Neural cell (in vitro differentiated cells): Measurements from ENCODE around the gene AP3B2. TPM values are rescaled to one million over a fixed set of nuclear protein-coding genes. Genes with fewer than 3 reads are reported as not detected.

Experiments
- H2AFZ ChIP-seq: fragments of 200-600, 300-800 bp; sonication (generic), shearing (Covaris generic); 2 replicates; pipeline ENCODE4 v1.6.0; 2014; ENCODE audit warnings: low read depth, mild to moderate bottlenecking, antibody characterized with exemption, low read length, moderate library complexity
- H3F3A ChIP-seq: fragments of 200-600 bp; shearing (Covaris generic); 2 replicates; pipeline ENCODE4 v1.6.1; 2016; ENCODE audit warnings: mild to moderate bottlenecking, moderate library complexity, mixed read lengths, antibody characterized with exemption, low read length; ENCODE audit not compliant: insufficient read depth, poor library complexity, severe bottlenecking
- H3K27ac ChIP-seq: fragments of 200-600, 300-800 bp; sonication (generic), shearing (Covaris generic); 2 replicates; pipeline ENCODE4 v1.5.1; 2014; ENCODE audit warnings: mild to moderate bottlenecking, low read length, moderate library complexity
- H3K27me3 ChIP-seq: fragments of 300-800, 200-600 bp; sonication (generic), shearing (Covaris generic); 2 replicates; pipeline ENCODE4 v1.6.0; 2014; ENCODE audit warnings: mild to moderate bottlenecking, low read depth, low read length, moderate library complexity; ENCODE audit not compliant: insufficient read depth
- H3K36me3 ChIP-seq: fragments of 300-800, 200-600 bp; sonication (generic), shearing (Covaris generic); 2 replicates; pipeline ENCODE4 v1.5.1; 2014; ENCODE audit warnings: mild to moderate bottlenecking, antibody characterized with exemption, low read length, moderate library complexity; ENCODE audit not compliant: insufficient read depth
- H3K4me2 ChIP-seq: fragments of 300-800, 200-600 bp; sonication (generic), shearing (Covaris generic); 2 replicates; pipeline ENCODE4 v1.6.0; 2014; ENCODE audit warnings: mild to moderate bottlenecking, low read length
- H3K4me3 ChIP-seq: fragments of 300-800, 200-600 bp; sonication (generic), shearing (Covaris generic); 2 replicates; pipeline ENCODE4 v1.5.1; 2014; ENCODE audit warnings: mild to moderate bottlenecking, low read length, moderate library complexity
- H3K79me2 ChIP-seq: fragments of 200-600 bp; shearing (Covaris generic); replicated peaks from 2 replicates; pipeline ENCODE4 v1.6.0; 2014; ENCODE audit warnings: mild to moderate bottlenecking, low read length, moderate library complexity; ENCODE audit not compliant: insufficient read depth
- H3K9ac ChIP-seq: fragments of 300-800, 200-600 bp; sonication (generic), shearing (Covaris generic); 2 replicates; pipeline ENCODE4 v1.6.1; 2016; ENCODE audit warnings: mild to moderate bottlenecking, low read length, mixed read lengths
- H3K9me2 ChIP-seq: fragments of 200-600 bp; shearing (Covaris generic); 2 replicates; pipeline ENCODE4 v1.6.1; 2016; ENCODE audit warnings: mild to moderate bottlenecking, low read length, mixed read lengths; ENCODE audit not compliant: insufficient read depth
- H3K9me3 ChIP-seq: fragments of 200-600, 300-800 bp; sonication (generic), shearing (Covaris generic); 2 replicates; pipeline ENCODE4 v1.6.1; 2016; ENCODE audit warnings: mild to moderate bottlenecking, mixed run types, low read length, moderate library complexity, mixed read lengths
- H4K20me1 ChIP-seq: fragments of 200-600 bp; shearing (Covaris generic); 2 replicates; pipeline ENCODE4 v1.6.1; 2016; ENCODE audit warnings: mild to moderate bottlenecking, mixed run types; ENCODE audit not compliant: insufficient read depth
- EP300 ChIP-seq: fragments of 450-650 bp; conservative IDR thresholded peaks from 2 replicates; pipeline ENCODE4 v1.6.1; 2014; ENCODE audit warnings: antibody characterized with exemption, mild to moderate bottlenecking, moderate library complexity; ENCODE audit not compliant: poor library complexity, severe bottlenecking
- EZH2 ChIP-seq: fragments of 200-600, 300-800 bp; shearing (Covaris generic), sonication (generic); IDR thresholded peaks from 2 replicates; pipeline ENCODE4 v1.6.1; 2014; ENCODE audit warnings: antibody characterized with exemption, low read length, borderline replicate concordance, mild to moderate bottlenecking; ENCODE audit not compliant: insufficient read depth, poor library complexity, severe bottlenecking
- MXI1 ChIP-seq: fragments of 450-650 bp; conservative IDR thresholded peaks from 2 replicates; pipeline ENCODE4 v1.6.1; 2014; ENCODE audit warnings: antibody characterized with exemption, mild to moderate bottlenecking; ENCODE audit not compliant: poor library complexity, severe bottlenecking
- POLR2AphosphoS5 ChIP-seq: IDR thresholded peaks from 2 replicates; pipeline ENCODE4 v1.6.1; 2012
- RAD21 ChIP-seq: fragments of 450-650 bp; conservative IDR thresholded peaks from 2 replicates; pipeline ENCODE4 v1.6.1; 2014; ENCODE audit warnings: antibody characterized with exemption, mild to moderate bottlenecking, moderate library complexity
- SMC3 ChIP-seq: fragments of 450-650 bp; conservative IDR thresholded peaks from 2 replicates; pipeline ENCODE4 v1.6.1; 2014; ENCODE audit warnings: antibody characterized with exemption, mild to moderate bottlenecking, moderate library complexity; ENCODE audit not compliant: poor library complexity
- TAF1 ChIP-seq: IDR thresholded peaks from 2 replicates; pipeline ENCODE4 v1.6.1; 2012; ENCODE audit warnings: low read depth
- polyA plus RNA-seq: library from polyadenylated mRNA; depleted of rRNA; stranded (reverse); fragments of >200 nt; gene quantifications from 2 replicates; pipeline ENCODE4 v1.2.3, GENCODE V29; 2014
- TF ChIP-seq, protein P1 (sequence below): IDR thresholded peaks from 2 replicates; pipeline ENCODE4 v1.6.1; 2012; ENCODE audit warnings: borderline replicate concordance
- TF ChIP-seq, protein P2 (sequence below): fragments of 450-650 bp; IDR thresholded peaks from 2 replicates; pipeline ENCODE4 v1.5.1; 2014; ENCODE audit warnings: antibody characterized with exemption, mild to moderate bottlenecking, moderate library complexity; ENCODE audit not compliant: poor library complexity, severe bottlenecking

The AP3B2 gene
- polyA plus RNA-seq, 1 donor from 2014 or later: 81.9 TPM

GRCh38 chr15:82739086-82739485 lies 29.4 kb upstream of the AP3B2 start:
- H3K4me2 ChIP-seq: no peak overlapping the region
- no peaks in the 10 kb centered on the region for H3K9me3 ChIP-seq
- no peaks in the 10 kb centered on the region for H3F3A ChIP-seq
- no peak overlapping the region for H3K4me3 ChIP-seq
- TF ChIP-seq SMC3: no peak
- TF ChIP-seq, protein P1, sequence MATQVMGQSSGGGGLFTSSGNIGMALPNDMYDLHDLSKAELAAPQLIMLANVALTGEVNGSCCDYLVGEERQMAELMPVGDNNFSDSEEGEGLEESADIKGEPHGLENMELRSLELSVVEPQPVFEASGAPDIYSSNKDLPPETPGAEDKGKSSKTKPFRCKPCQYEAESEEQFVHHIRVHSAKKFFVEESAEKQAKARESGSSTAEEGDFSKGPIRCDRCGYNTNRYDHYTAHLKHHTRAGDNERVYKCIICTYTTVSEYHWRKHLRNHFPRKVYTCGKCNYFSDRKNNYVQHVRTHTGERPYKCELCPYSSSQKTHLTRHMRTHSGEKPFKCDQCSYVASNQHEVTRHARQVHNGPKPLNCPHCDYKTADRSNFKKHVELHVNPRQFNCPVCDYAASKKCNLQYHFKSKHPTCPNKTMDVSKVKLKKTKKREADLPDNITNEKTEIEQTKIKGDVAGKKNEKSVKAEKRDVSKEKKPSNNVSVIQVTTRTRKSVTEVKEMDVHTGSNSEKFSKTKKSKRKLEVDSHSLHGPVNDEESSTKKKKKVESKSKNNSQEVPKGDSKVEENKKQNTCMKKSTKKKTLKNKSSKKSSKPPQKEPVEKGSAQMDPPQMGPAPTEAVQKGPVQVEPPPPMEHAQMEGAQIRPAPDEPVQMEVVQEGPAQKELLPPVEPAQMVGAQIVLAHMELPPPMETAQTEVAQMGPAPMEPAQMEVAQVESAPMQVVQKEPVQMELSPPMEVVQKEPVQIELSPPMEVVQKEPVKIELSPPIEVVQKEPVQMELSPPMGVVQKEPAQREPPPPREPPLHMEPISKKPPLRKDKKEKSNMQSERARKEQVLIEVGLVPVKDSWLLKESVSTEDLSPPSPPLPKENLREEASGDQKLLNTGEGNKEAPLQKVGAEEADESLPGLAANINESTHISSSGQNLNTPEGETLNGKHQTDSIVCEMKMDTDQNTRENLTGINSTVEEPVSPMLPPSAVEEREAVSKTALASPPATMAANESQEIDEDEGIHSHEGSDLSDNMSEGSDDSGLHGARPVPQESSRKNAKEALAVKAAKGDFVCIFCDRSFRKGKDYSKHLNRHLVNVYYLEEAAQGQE: no peak
- no peaks in the 10 kb centered on the region for H3K9me2 ChIP-seq
- no peaks in the 10 kb centered on the region for H3K79me2 ChIP-seq
- H3K36me3 ChIP-seq: no peaks in the 10 kb centered on the region
- H4K20me1 ChIP-seq: no peaks in the 10 kb centered on the region
- H3K27me3 ChIP-seq: no peaks in the 10 kb centered on the region
- H3K9ac ChIP-seq: no peak overlapping the region
- H3K27ac ChIP-seq: no peak overlapping the region
- no peak overlapping the region for H2AFZ ChIP-seq

GRCh38 chr15:82737975-82738374 lies 28.3 kb upstream of the AP3B2 start:
- no peak for TF ChIP-seq SMC3
- TF ChIP-seq POLR2AphosphoS5: no peak
- no peak for TF ChIP-seq EZH2
- TF ChIP-seq EP300: no peak
- no peak for TF ChIP-seq MXI1
- TF ChIP-seq RAD21: no peak
- TF ChIP-seq TAF1: no peak
- no peak overlapping the region for H2AFZ ChIP-seq
- H3K27me3 ChIP-seq: no peaks in the 10 kb centered on the region
- no peak overlapping the region for H3K4me3 ChIP-seq
- no peaks in the 10 kb centered on the region for H3K9me3 ChIP-seq
- no peak overlapping the region for H3K4me2 ChIP-seq
- no peaks in the 10 kb centered on the region for H3F3A ChIP-seq
- H3K9ac ChIP-seq: no peak overlapping the region
- H3K27ac ChIP-seq: no peak overlapping the region
- no peaks in the 10 kb centered on the region for H3K79me2 ChIP-seq
- no peaks in the 10 kb centered on the region for H3K9me2 ChIP-seq
- H3K36me3 ChIP-seq: no peaks in the 10 kb centered on the region
- H4K20me1 ChIP-seq: no peaks in the 10 kb centered on the region

DNA sequence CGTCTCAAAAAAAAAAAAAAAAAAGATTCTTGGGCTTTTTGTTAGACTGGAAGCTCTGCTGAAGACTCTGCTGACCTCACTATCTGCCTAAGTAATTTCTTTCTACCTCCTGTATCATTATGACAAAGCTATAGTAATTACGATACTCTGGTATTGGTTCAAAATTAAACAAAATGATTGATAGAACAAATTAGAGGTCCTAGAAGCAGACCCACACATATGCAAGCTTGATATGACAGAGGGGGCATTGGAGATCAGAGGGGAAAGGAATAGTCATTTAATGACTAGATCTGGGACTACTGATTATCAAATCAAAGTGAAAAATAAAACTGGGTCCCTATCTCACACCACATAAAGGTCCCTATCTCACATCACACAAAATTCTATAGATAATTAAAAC lies 21.9 kb upstream of the AP3B2 start:
- Histone ChIP-seq H3K27me3 (no peaks in the 10 kb centered on the region), H3K36me3 (no peaks in the 10 kb centered on the region), H4K20me1 (no peaks in the 10 kb centered on the region), H2AFZ (no peak overlapping the region), H3F3A (no peaks in the 10 kb centered on the region), H3K9me2 (no peaks in the 10 kb centered on the region), H3K9me3 (no peaks in the 10 kb centered on the region), H3K4me2 (no peak overlapping the region), H3K4me3 (no peak overlapping the region), H3K27ac (no peak overlapping the region), H3K79me2 (no peaks in the 10 kb centered on the region), H3K9ac (no peak overlapping the region)
- TF ChIP-seq EP300: no peak
- TF ChIP-seq POLR2AphosphoS5: no peak
- no peak for TF ChIP-seq EZH2
- TF ChIP-seq RAD21: no peak
- no peak for TF ChIP-seq MXI1
- TF ChIP-seq, protein P2, sequence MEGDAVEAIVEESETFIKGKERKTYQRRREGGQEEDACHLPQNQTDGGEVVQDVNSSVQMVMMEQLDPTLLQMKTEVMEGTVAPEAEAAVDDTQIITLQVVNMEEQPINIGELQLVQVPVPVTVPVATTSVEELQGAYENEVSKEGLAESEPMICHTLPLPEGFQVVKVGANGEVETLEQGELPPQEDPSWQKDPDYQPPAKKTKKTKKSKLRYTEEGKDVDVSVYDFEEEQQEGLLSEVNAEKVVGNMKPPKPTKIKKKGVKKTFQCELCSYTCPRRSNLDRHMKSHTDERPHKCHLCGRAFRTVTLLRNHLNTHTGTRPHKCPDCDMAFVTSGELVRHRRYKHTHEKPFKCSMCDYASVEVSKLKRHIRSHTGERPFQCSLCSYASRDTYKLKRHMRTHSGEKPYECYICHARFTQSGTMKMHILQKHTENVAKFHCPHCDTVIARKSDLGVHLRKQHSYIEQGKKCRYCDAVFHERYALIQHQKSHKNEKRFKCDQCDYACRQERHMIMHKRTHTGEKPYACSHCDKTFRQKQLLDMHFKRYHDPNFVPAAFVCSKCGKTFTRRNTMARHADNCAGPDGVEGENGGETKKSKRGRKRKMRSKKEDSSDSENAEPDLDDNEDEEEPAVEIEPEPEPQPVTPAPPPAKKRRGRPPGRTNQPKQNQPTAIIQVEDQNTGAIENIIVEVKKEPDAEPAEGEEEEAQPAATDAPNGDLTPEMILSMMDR: no peak
- no peak for TF ChIP-seq SMC3
- no peak for TF ChIP-seq TAF1
- TF ChIP-seq, protein P1: no peak
